Endothelial cell of umbilical vein (primary cell): ENCODE results near the gene PTPN13.

Experiments used
- CTCF ChIP-seq, 2 donors: IDR thresholded peaks; 1 replicate in 1 of 2; 2 replicates in 1 of 2; pipeline ENCODE4 v1.5.1; 2011; ENCODE audit warnings: low read length in 2 of 2, mild to moderate bottlenecking in 2 of 2, moderate library complexity in 2 of 2, control low read depth in 1 of 2, inconsistent platforms in 1 of 2, low read depth in 1 of 2; ENCODE audit not compliant: insufficient read depth in 1 of 2; ENCODE audit errors: extremely low read depth in 1 of 2
- EZH2 ChIP-seq: IDR thresholded peaks from 2 replicates; pipeline ENCODE4 v1.6.1; 2012; ENCODE audit warnings: borderline replicate concordance, low read depth, mild to moderate bottlenecking, moderate library complexity, low read length, inconsistent platforms; ENCODE audit not compliant: severe bottlenecking
- JUN ChIP-seq: IDR thresholded peaks from 2 replicates; pipeline ENCODE4 v1.6.1; 2011; ENCODE audit warnings: borderline replicate concordance, low read depth; ENCODE audit not compliant: insufficient read length, insufficient read depth
- MAX ChIP-seq: IDR thresholded peaks from 2 replicates; pipeline ENCODE4 v1.6.1; 2011; ENCODE audit not compliant: insufficient read depth, insufficient read length
- POLR2A ChIP-seq: IDR thresholded peaks from 2 replicates; pipeline ENCODE4 v1.6.1; 2012; ENCODE audit warnings: low read depth, mild to moderate bottlenecking, control low read depth, low read length
- POLR2AphosphoS5 ChIP-seq: IDR thresholded peaks from 2 replicates; pipeline ENCODE4 v1.6.1; 2012; ENCODE audit warnings: low read depth, mild to moderate bottlenecking, control low read depth, low read length, moderate library complexity; ENCODE audit not compliant: insufficient read depth

GRCh38 chr4:86762649-86763048 is 168.5 kb downstream of the PTPN13 start:
- no peak for TF ChIP-seq POLR2A
- no peak for TF ChIP-seq CTCF (IDR thresholded peaks at IDR 0.05; ENCODE audit: extremely low read depth in 1 of 2, insufficient read depth in 1 of 2, low read depth in 1 of 2, low read length in 2 of 2)
- TF ChIP-seq EZH2: no peak
- TF ChIP-seq JUN: no peak
- TF ChIP-seq MAX: no peak
- no peak for TF ChIP-seq POLR2AphosphoS5
